Motor neuron (in vitro differentiated cells): ENCODE results near the gene CFAP45. TPM values are rescaled to one million over a fixed set of nuclear protein-coding genes. Genes with fewer than 3 reads are reported as not detected.

Experiments
- ATAC-seq, 8 experiments: fragments of 200-7000 bp; cut with Tn5 transposase; replicated peaks in 6 of 8; 2 replicates each; pipeline ENCODE4 v1.8.0; 2021; ENCODE audit warnings: mild to moderate bottlenecking in 8 of 8, moderate library complexity in 8 of 8
- H3K27ac ChIP-seq, 2 donors: fragments of 250-450 bp; sonication (Bioruptor Pico); 2 replicates each; pipeline ENCODE4 v1.9.0; 2021; ENCODE audit warnings: antibody characterized with exemption in 2 of 2, mild to moderate bottlenecking in 2 of 2, moderate library complexity in 1 of 2
- H3K4me1 ChIP-seq, 2 donors: fragments of 250-450 bp; sonication (Bioruptor Pico); replicated peaks in 1 of 2; 2 replicates each; pipeline ENCODE4 v1.6.1; 2021; ENCODE audit warnings: antibody characterized with exemption in 2 of 2, mild to moderate bottlenecking in 2 of 2, moderate library complexity in 1 of 2
- H3K4me3 ChIP-seq, 5 donors: fragments of 250-450 bp; sonication (Bioruptor Pico); 2 replicates each; pipeline ENCODE4 v1.9.0; 2021; ENCODE audit warnings: antibody characterized with exemption in 5 of 5, mild to moderate bottlenecking in 5 of 5, moderate library complexity in 4 of 5
- WGBS, 10 experiments: fragments of 450-650 bp; shearing (Covaris generic); methylation state at CpG; one replicate each; pipeline ENCODE4 v1.0.0; 2022; 5-methylcytosine and 5-hydroxymethylcytosine counted together
- in situ Hi-C, 9 experiments: fragments of 400-800 bp; cut with MboI; loops; one replicate each; pipeline ENCODE4 v1.15.0; 2021; ENCODE audit warnings: low sequenced_read_pairs in 9 of 9, low pct_unique_long_range_greater_than_20kb in 2 of 9; ENCODE audit not compliant: unreplicated experiment in 9 of 9
- total RNA-seq, 8 experiments: library from RNA; unstranded; fragments of 300-600 nt; gene quantifications; 2 replicates each; pipeline versions ENCODE4 v1.2.3 to v1.2.4, GENCODE V29; 2022

The CFAP45 gene
- total RNA-seq, 8 experiments from 2014 or later = 0.50 to 30.7 (median 1.2) TPM

DNA sequence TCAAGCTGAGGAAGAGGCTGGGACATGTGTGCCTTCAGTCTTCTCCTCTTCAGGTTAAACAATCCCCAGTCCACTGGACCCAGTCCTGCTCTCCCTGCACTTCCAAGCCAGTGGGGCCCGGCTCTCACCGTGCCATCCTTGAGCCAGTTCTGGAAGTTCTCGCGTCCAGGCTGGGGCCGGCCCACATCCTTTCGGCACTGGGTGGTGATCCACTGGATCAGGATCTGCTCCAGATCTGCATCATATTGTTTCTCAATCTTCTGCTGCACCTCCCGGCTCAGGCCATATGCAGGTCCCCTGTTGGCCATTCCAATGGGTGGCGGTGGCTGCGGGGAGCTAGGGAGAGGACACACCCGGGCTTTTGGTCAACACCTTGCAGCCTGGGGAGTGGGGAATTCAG lies 20.2 kb upstream of the CFAP45 start:
- Histone ChIP-seq H3K4me3 (no peak overlapping the region), H3K4me1 (peaks cover 25 to 37% of the 10 kb centered on the region in 2 donors), H3K27ac (no peak overlapping the region)
- in situ Hi-C loops = no loop called here
- 60 to 100% (median 96%) methylated on average over 1 to 6 of the region's 10 CpGs; no CpG with 5 or more reads in 3 of the 10 experiments for WGBS, 10 experiments
- no peak for ATAC-seq

DNA sequence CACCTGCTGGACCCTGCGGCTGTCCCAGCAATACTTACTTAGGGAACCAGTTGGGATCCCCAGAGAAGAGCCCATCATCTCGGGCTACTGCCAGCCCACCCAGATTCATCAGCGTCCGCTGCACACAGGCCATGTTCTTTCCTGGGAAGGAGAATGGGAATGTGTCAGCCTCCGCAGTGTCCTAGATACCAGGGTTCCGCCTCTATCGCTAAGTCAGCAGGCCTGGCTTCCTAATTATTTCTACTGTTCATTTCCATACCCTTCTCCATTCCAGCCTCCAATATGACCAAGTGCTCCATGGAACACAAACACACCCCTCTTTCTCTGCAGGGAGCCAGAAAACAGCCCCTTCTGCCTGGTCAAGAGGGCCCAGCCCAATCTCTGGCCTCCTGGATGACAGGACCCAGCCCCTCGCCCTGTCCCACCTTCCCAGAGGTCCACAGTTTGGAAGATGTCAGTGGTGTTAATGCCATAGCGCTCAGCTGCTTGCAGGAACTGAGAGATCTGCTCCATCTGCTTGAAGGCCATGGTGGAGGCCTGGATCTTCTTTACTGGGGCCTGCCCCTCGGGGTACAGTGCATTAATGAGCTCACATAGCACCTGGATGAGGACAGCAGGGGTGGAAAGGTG lies 19.4 kb upstream of the CFAP45 start:
- 88 to 100% (median 100%) methylated on average over 1 to 8 of the region's 10 CpGs; no CpG with 5 or more reads in 2 of the 10 experiments for WGBS, 10 experiments
- in situ Hi-C loops = no loop called here
- no peak overlapping the region for H3K4me3 ChIP-seq
- peaks cover 25 to 32% of the 10 kb centered on the region in 2 donors for H3K4me1 ChIP-seq
- no peak overlapping the region for H3K27ac ChIP-seq
- ATAC-seq = no peak

DNA sequence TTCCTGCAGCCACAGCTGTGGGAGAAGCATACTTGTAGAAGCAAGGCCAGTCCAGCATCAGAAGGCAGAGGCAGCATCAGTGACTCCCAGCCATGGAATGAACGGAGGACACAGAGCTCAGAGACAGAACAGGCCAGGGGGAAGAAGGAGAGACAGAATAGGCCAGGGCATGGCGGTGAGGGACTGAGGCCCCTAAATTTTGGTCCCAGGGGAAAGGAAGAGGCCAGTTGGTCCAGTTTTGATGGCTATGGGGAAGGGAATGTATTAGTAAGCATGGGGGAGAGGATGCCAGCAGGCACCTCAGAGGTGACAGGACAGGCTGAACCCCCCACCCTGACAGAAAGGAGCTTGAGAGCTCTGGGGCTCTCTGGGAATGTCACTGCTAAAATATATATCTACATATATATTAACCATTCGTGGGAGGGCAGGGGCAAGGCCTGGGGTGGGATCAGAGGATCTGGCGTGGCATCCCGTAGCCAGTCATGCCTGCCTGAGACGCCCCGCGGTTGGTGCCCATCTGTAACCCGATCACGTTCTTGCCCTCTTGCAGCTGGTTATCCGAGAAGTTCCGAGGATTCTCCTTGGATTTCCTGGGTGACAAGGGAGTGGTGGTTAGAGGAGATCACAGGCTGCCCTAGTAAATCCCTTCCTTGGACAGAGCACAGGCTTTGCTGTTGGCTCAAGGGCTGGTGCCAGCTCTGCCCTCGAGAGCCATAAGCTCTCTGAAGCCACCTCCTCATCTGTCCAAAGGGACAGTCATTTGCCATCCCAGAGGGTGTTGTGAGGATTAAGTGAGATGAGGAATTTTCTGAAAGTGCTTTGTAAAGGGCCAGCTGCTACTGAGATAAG lies 18.6 kb upstream of the CFAP45 start:
- in situ Hi-C loops = no loop called here
- peaks cover 21 to 25% of the 10 kb centered on the region in 2 donors for H3K4me1 ChIP-seq
- 0 to 100% (median 92%) methylated on average over 1 to 12 of the region's 13 CpGs; no CpG with 5 or more reads in 4 of the 10 experiments for WGBS, 10 experiments
- H3K4me3 ChIP-seq = no peak overlapping the region
- H3K27ac ChIP-seq = no peak overlapping the region
- no peak for ATAC-seq

DNA sequence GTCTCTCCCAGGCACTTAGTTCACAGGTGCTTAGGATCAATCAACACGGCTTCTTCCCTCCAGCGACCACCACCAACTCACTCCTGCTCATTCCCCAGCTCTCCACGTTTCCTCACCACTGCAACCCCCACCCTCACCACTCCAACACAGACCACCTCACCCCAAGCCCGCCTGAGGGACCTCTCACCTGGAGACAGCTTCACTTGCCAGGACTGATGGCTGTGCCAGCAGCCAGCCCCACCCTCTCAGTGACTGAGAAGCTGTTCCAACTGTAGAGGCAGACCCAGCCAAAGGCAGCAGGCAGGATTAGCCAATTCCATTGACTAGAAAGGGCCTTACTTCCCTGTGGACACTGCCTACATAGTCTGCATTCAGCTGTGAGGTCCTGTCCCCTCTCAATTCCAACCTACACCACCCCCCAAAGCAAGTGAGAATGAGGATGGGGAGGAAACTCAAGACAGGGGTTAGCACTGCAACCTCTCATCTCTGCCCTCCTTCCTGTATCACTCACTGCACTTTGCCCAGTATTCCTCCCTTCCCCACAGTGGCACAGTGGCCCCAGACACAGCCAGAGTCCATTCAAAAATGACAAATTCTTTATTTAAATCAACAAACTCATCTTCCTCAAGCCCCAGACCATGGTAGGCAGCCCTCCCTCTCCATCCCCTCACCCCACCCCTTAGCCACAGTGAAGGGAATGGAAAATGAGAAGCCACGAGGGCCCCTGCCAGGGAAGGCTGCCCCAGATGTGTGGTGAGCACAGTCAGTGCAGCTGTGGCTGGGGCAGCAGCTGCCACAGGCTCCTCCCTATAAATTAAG lies 17.8 kb upstream of the CFAP45 start:
- peak in 1 of 8 experiments; percentile 20 for ATAC-seq
- Histone ChIP-seq H3K4me3 (no peak overlapping the region), H3K27ac (no peak overlapping the region), H3K4me1 (peaks cover 13 to 16% of the 10 kb centered on the region in 2 donors)
- in situ Hi-C loops = no loop called here
- 63 to 100% (median 93%) methylated on average over 2 to 4 of the region's 5 CpGs; no CpG with 5 or more reads in 5 of the 10 experiments for WGBS, 10 experiments

DNA sequence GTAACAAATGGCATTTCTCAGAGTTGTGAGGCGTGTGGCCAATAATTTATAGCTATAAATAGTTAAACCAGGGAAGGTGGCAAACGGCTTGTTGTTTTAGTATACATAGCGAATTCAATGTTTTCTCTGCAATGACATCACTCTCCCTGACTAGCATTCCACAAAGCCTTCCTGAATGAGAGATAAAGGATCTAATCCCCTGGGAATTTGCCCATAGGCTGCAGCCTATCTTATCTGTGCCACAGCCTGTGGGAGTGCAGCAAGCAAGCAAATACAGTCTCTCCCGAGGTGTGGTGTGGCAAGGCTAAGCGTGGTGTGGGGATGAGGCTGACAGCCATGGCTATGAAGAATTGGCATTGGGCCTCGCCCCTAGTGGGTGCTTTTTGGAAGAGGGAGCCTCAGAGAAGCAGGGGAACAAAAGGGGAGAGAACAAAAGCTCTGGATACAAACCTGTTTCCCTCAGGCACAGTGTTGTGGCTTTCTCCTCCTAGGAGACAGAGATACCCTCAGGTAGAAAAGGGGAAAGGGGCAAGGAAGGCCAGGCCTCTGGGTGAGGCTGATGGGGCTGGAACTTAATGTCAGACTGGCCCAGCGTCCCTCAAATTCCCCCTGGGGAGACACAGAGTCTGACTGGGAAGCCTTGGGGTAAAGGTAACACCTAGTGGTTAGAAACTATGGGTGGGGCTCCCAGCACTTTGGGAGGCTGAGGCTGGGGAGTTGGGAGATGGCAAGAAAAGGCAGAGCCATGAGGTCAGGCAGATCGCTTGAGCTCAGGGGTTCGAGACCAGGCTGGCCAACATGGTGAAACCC lies 16.5 kb upstream of the CFAP45 start:
- H3K4me1 ChIP-seq = peaks cover 10% of the 10 kb centered on the region in 2 donors
- WGBS, 10 experiments = 26 to 90% (median 52%) methylated on average over 2 to 8 of the region's 9 CpGs
- ATAC-seq = peak; percentile 20 to 95 (median 85)
- in situ Hi-C loops = no loop called here
- no peak overlapping the region for H3K27ac ChIP-seq
- no peak overlapping the region for H3K4me3 ChIP-seq

DNA sequence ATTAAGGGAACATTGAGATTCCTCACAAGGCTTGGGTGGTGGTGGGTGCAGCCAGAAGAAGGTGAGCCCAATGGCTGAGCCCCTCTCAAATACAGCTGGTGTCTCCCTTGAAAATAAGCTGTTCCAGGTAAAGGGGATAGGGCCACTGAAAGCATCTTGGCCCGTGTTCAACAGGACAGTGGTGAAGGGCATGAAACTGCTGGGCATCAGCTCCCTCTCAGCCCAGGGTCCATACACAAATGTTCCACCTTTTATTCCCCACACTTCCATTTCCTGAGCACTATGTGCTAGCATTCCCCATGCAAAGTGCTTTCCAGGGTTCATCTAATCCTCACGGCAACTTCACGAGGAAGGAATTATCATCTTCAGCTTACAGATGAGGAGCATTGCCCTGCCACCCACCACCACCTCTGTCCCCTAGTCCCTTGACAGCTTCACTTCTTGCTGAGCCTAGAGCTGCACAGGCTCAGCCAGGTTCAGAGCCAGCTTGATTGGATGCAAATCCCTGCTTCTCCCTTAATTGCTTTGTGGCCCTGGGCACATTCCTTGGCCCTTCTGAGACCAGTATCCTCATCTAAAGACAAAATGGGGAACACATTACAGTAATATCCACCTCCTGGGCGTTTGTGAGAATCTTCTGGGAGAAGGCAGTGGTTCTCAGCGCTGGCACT lies 15.7 kb upstream of the CFAP45 start:
- in situ Hi-C loops = no loop called here
- H3K4me1 ChIP-seq = peaks cover 10 to 14% of the 10 kb centered on the region in 2 donors

DNA sequence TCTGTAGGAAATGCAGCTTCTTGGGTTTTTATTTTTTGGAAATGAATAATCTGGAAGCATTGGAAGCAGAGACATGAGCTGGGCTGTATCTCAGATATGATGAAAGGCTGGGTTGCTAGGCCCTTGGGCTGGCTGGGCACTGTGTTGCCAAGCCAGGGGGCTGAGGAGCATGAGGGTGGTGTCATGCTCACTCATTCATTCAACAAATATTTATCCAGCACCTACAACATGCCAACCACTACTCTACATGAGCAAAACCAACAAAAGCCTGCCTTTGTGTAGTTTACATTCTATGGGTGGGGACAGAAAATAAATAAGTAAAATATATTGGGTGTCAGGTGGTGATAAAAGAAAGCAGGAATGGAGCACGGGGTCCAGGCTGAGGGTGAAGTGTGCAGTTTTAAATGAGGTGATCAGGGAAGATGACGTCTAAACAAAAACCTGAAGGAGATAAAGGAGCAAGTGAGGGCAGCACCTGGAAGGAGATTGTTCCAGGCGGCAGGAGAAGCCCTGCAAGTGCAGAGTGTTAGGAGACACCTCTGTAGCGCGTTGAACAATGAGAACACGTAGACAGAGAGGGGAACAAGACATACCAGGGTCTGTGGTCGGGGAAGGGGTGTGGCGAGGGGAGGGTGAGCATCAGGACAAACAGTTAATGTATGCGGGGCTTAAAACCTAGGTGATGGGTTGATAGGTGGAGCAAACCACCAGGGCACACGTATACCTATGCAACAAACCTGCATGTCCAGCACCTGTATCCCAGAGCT lies 14.5 kb upstream of the CFAP45 start:
- Histone ChIP-seq H3K4me1 (peaks cover 14 to 22% of the 10 kb centered on the region in 2 donors), H3K4me3 (no peak overlapping the region), H3K27ac (no peak overlapping the region)
- peak in 2 of 8 experiments; percentile 29 to 70 for ATAC-seq
- in situ Hi-C loops = no loop called here
- 17 to 100% (median 83%) methylated on average over 1 to 9 of the region's 10 CpGs; no CpG with 5 or more reads in 1 of the 10 experiments for WGBS, 10 experiments

More for the DNA sequence above, 15.7 kb upstream of the CFAP45 start:
- ATAC-seq = peak in 7 of 8 experiments; percentile 9 to 67 (median 25)
- Histone ChIP-seq H3K27ac (no peak overlapping the region), H3K4me3 (no peak overlapping the region)
- WGBS, 10 experiments = 20 to 90% (median 44%) methylated on average over 1 to 5 of the region's 5 CpGs

DNA sequence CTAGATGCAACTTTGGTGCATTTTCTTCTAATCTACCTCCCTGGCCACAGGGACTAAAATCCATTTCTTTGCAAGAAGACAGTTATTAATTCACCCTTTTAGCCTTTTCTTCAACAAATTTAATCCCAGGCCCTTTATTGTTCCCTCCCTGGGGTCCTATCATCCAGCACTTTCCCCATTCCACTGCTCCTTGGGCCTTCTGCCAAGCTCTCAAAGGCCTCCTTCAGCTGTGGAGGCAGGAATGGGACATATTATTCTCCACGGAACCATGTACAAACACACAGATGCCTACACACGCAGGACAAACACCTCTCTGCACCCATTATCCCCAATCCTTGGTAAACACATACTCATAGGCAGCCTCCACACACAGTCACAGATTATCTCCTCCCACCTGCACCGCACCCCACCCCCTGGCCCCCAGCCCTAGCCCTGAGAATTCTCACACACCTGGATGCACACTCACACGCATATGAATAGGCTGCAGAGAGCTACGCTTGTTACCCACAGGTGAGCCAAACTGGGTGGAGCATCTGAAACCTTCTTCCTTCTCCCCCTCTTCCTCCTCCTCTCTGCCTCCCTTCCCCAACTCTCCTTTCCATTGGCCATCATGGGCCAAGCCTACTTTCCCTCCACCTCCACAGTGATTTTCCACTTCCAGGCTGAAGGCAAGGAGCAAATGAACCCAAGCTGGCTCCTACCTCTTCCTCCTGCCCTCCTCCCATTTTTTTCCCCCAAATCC lies 13.7 kb upstream of the CFAP45 start:
- WGBS, 10 experiments = 50 to 87% (median 82%) methylated on average over 1 to 5 of the region's 5 CpGs; no CpG with 5 or more reads in 6 of the 10 experiments
- Histone ChIP-seq H3K4me3 (no peak overlapping the region), H3K27ac (no peak overlapping the region), H3K4me1 (peaks cover 14 to 22% of the 10 kb centered on the region in 2 donors)
- ATAC-seq = no peak
- in situ Hi-C loops = no loop called here

DNA sequence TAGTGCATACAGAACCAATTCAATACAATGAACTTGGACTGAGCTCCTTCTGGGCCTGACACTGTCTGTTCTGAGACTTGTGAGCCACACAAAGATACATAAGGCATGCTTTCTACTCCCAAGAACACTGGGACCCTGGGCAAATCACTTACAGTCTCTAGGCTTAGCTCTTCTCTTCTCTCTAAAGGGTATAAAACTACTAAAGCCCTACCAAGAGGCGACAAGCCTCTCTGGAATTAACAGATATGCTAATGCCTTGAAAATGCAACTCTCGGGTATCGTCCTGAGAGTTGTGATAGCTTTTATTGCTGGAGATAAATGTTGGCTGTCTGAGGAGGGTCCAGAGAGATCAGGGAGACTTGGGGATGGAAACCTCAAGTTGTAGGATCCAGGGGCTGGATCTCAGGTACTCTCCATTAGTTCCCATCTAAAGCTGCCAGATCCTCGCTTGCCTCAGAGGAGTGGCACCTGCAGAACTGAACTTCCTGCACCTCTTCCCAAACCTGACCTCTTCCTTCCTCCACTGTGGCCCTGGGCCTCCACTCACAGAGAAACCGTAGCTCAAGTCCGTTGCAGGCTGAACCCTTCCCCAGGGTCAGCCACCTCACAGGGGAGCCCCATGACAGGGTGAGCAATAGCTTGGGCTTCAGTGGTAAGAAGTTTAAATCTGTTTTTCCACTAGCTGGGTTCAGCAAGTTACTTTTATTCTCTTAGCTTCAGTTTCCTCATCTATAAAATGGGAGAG lies 11.5 kb upstream of the CFAP45 start:
- H3K4me3 ChIP-seq = no peak overlapping the region
- in situ Hi-C loops = no loop called here
- WGBS, 10 experiments = 66 to 84% (median 82%) methylated on average over 2 to 6 of the region's 6 CpGs; no CpG with 5 or more reads in 5 of the 10 experiments
- peaks cover 11 to 17% of the 10 kb centered on the region in 2 donors for H3K4me1 ChIP-seq
- ATAC-seq = no peak
- H3K27ac ChIP-seq = no peak overlapping the region
